CD4-positive, alpha-beta T cell treated with Interleukin-17A for 1 hour (primary cell): ENCODE results near the gene KIRREL1.

ENCODE experiments used
- DNase-seq: peaks from one replicate; pipeline ENCODE4 v3.0.0-alpha.2; 2020

The KIRREL1 gene

GRCh38 chr1:157975228-157975950 is 18.1 kb upstream of the KIRREL1 start:
- no peak for DNase-seq

GRCh38 chr1:157976888-157977287 is 16.6 kb upstream of the KIRREL1 start:
- no peak for DNase-seq

- no peak for DNase-seq
Measured at GRCh38 chr1:157978586-157979403, 14.7 kb upstream of the KIRREL1 start.

GRCh38 chr1:157982136-157982535 is 11.3 kb upstream of the KIRREL1 start:
- no peak for DNase-seq

GRCh38 chr1:157983787-157984186 is 9.7 kb upstream of the KIRREL1 start:
- DNase-seq = no peak

- DNase-seq = no peak
Measured at GRCh38 chr1:157984469-157984868, 9.0 kb upstream of the KIRREL1 start.

GRCh38 chr1:157985473-157985872 is 8.0 kb upstream of the KIRREL1 start:
- no peak for DNase-seq

GRCh38 chr1:157988002-157988401 is 5.4 kb upstream of the KIRREL1 start:
- no peak for DNase-seq

GRCh38 chr1:157992031-157992832 is 1.2 kb upstream of the KIRREL1 start:
- DNase-seq = peak; percentile 26

- DNase-seq = no peak
Measured at GRCh38 chr1:157992833-157993146, 655 bp upstream of the KIRREL1 start.

GRCh38 chr1:157993918-157994605 is 617 bp downstream of the KIRREL1 start:
- no peak for DNase-seq

GRCh38 chr1:157994704-157995582 is 1.5 kb downstream of the KIRREL1 start:
- DNase-seq = no peak

GRCh38 chr1:157995583-157996169 is 2.2 kb downstream of the KIRREL1 start:
- DNase-seq = no peak

- no peak for DNase-seq
Measured at GRCh38 chr1:157996433-157996832, 3.0 kb downstream of the KIRREL1 start.

- no peak for DNase-seq
Measured at GRCh38 chr1:158000507-158000906, 7.1 kb downstream of the KIRREL1 start.

- DNase-seq = no peak
Measured at GRCh38 chr1:158002022-158002630, 8.7 kb downstream of the KIRREL1 start.

GRCh38 chr1:158002631-158003405 is 9.4 kb downstream of the KIRREL1 start:
- DNase-seq = no peak

- DNase-seq = no peak
Measured at GRCh38 chr1:158003406-158003800, 10.0 kb downstream of the KIRREL1 start.

GRCh38 chr1:158005224-158005623 is 11.8 kb downstream of the KIRREL1 start:
- no peak for DNase-seq

GRCh38 chr1:158007180-158007579 is 13.7 kb downstream of the KIRREL1 start:
- DNase-seq = no peak
